Measurements from ENCODE around the gene SLC4A2.
A peak's percentile ranks its signal among the peaks of the same experiment; 100 is the strongest.

The SLC4A2 gene

GRCh38 chr7:151119902-151120301 lies 60.5 kb downstream of the SLC4A2 start:
- no peak overlapping the region for H3K4me3 ChIP-seq (ENCODE audit: low read length)
- H3K9ac ChIP-seq (ENCODE audit: low read depth, low read length), result no peak overlapping the region
- no peaks in the 10 kb centered on the region for H3K9me3 ChIP-seq (replicated peaks; ENCODE audit: low read length)
- peaks cover 62% of the 10 kb centered on the region for H3K36me3 ChIP-seq (ENCODE audit: insufficient read depth, low read length)
- H3K4me2 ChIP-seq (ENCODE audit: low read length), result no peak overlapping the region
- no peaks in the 10 kb centered on the region for H3K4me1 ChIP-seq (ENCODE audit: control insufficient read depth, insufficient read depth, low read length)
- H3K27me3 ChIP-seq (ENCODE audit: control insufficient read depth, insufficient read depth, low read length), result no peaks in the 10 kb centered on the region

DNA sequence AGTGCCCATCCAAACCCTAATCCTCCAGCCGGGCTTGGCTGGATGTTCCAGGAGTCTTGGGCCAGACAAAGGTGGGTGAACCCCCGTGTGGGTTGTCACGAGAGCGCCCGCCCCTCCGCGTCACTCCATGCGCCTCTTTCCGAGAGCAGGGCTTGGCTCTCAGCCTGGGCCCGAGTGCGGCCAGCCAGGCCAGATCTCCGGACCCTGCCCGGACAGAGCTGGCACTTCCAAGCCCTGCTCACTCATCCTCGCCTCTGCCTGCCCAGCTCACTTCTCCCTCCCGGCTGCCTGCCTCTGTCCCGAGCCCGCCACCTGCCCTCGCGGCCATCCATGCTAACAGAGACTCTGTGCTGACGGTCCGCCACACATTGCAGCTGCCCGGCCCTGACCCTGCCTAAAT lies 61.5 kb downstream of the SLC4A2 start:
- no peak overlapping the region for H3K9ac ChIP-seq (ENCODE audit: low read depth, low read length)

DNA sequence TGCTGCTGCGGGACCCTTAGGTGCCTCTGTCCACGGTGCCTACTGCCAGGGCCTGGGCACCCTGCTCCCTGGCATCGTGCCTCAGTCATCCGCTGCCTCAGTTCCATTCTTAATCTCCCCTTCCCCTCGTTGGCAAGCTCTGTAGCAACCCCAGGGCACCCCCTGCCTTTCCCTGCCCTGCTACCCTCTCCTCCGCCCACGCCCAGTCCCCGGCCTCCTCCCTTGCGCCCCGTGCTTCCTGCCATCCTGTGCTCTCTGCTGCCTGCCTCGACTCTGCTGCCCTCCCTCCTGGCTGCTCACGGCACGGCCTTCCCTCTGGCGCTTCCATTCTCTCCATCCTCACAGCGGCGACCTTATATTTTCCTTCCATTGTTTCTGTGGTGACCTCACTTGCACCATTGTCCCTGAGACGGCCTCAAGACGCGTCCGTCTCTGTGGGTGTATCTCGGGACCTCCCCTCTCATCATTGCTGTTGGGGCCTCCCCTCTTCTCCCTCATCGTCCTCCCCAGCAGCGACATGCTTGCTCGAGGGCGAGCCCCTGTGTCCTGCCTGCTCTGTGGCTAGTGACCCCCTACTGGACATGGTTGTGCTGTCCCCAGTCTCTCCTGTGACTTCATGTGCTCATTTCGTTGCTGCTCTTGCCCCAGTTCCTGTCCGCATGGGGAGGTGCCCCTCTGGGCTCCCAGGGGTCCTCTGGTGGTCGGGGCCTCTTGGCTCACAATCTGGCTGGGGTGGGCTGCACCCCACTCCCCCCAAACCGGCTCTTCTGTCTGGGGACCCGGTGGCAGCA lies 62.2 kb downstream of the SLC4A2 start:
- H3K4me1 ChIP-seq (ENCODE audit: control insufficient read depth, insufficient read depth, low read length), result peaks cover 7% of the 10 kb centered on the region
- H3K9ac ChIP-seq (ENCODE audit: low read depth, low read length), result no peak overlapping the region
- no peak overlapping the region for H3K4me3 ChIP-seq (ENCODE audit: low read length)
- H3K9me3 ChIP-seq (replicated peaks; ENCODE audit: low read length), result no peaks in the 10 kb centered on the region
- H3K27me3 ChIP-seq (ENCODE audit: control insufficient read depth, insufficient read depth, low read length), result no peaks in the 10 kb centered on the region
- H3K4me2 ChIP-seq (ENCODE audit: low read length), result no peak overlapping the region
- peaks cover 63% of the 10 kb centered on the region for H3K36me3 ChIP-seq (ENCODE audit: insufficient read depth, low read length)

More for the DNA sequence above, 61.5 kb downstream of the SLC4A2 start:
- Histone ChIP-seq H3K9me3 (replicated peaks; ENCODE audit: low read length) (no peaks in the 10 kb centered on the region), H3K4me2 (ENCODE audit: low read length) (no peak overlapping the region), H3K4me1 (ENCODE audit: control insufficient read depth, insufficient read depth, low read length) (peaks cover 7% of the 10 kb centered on the region), H3K36me3 (ENCODE audit: insufficient read depth, low read length) (peaks cover 64% of the 10 kb centered on the region), H3K27me3 (ENCODE audit: control insufficient read depth, insufficient read depth, low read length) (no peaks in the 10 kb centered on the region), H3K4me3 (ENCODE audit: low read length) (no peak overlapping the region)

GRCh38 chr7:151122276-151122675 lies 62.9 kb downstream of the SLC4A2 start:
- no peak overlapping the region for H3K4me3 ChIP-seq (ENCODE audit: low read length)
- no peak overlapping the region for H3K9ac ChIP-seq (ENCODE audit: low read depth, low read length)
- H3K4me1 ChIP-seq (ENCODE audit: control insufficient read depth, insufficient read depth, low read length), result peaks cover 7% of the 10 kb centered on the region
- H3K27me3 ChIP-seq (ENCODE audit: control insufficient read depth, insufficient read depth, low read length), result no peaks in the 10 kb centered on the region
- peaks cover 66% of the 10 kb centered on the region for H3K36me3 ChIP-seq (ENCODE audit: insufficient read depth, low read length)
- no peaks in the 10 kb centered on the region for H3K9me3 ChIP-seq (replicated peaks; ENCODE audit: low read length)
- H3K4me2 ChIP-seq (ENCODE audit: low read length), result no peak overlapping the region

DNA sequence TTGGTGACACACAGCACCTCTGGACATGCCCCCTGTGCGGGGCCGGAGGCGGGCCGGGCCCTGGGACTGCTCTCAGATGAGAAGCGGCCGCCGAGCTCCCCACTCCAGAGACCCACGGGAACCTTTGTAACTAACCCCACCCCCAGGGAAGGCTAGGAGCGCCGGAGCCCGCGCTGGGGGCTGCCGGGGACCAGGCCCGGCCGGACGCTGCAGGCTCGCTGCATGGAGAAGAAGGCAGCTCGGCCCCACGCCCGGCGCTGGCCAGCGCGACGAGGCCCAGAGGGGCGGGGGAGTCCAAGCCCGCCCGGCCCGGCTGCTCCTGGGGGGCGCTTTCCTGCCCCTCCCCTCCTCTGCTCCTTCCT lies 63.4 kb downstream of the SLC4A2 start:
- no peak overlapping the region for H3K9ac ChIP-seq (ENCODE audit: low read depth, low read length)
- H3K36me3 ChIP-seq (ENCODE audit: insufficient read depth, low read length), result peaks cover 68% of the 10 kb centered on the region

GRCh38 chr7:151123158-151123821 lies 63.9 kb downstream of the SLC4A2 start:
- Histone ChIP-seq H3K36me3 (ENCODE audit: insufficient read depth, low read length) (peaks cover 69% of the 10 kb centered on the region), H3K4me2 (ENCODE audit: low read length) (no peak overlapping the region), H3K27me3 (ENCODE audit: control insufficient read depth, insufficient read depth, low read length) (no peaks in the 10 kb centered on the region), H3K9me3 (replicated peaks; ENCODE audit: low read length) (no peaks in the 10 kb centered on the region), H3K9ac (ENCODE audit: low read depth, low read length) (no peak overlapping the region), H3K4me1 (ENCODE audit: control insufficient read depth, insufficient read depth, low read length) (peaks cover 7% of the 10 kb centered on the region), H3K4me3 (ENCODE audit: low read length) (no peak overlapping the region)

More for the DNA sequence above, 63.4 kb downstream of the SLC4A2 start:
- H3K4me2 ChIP-seq (ENCODE audit: low read length), result no peak overlapping the region
- no peaks in the 10 kb centered on the region for H3K9me3 ChIP-seq (replicated peaks; ENCODE audit: low read length)
- no peak overlapping the region for H3K4me3 ChIP-seq (ENCODE audit: low read length)
- peaks cover 7% of the 10 kb centered on the region for H3K4me1 ChIP-seq (ENCODE audit: control insufficient read depth, insufficient read depth, low read length)
- H3K27me3 ChIP-seq (ENCODE audit: control insufficient read depth, insufficient read depth, low read length), result no peaks in the 10 kb centered on the region

DNA sequence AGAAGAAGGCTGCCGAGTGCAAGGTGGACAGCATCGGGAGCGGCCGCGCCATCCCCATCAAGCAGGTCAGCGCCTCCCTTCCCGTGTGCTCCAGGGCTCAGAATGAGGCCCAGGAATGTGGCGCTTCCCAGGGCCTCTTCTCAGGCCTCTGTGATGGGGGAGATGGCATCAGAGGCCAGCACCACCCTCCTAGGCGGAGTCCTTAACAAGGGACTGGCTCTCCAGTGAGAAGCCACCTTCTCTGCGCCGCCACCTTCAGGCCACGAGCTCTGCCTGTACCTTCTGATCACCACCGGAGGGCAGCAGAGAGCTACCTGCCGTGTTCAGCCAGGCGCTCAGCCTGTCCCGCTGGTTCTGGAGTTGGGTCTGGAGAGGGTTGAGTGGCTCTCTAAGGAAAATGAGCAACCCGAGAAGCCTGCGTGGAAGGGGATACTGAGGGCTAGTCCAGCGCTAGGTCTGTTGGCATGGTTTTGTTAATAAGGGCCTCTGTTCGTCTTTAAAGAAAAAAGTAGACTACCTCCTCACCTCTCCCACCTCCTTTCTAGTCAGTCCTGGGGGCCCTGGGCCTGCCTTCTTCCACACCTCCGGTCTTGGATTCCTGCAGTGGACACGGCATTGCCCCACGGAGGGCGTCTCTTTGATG lies 64.6 kb downstream of the SLC4A2 start:
- Histone ChIP-seq H3K4me3 (ENCODE audit: low read length) (no peak overlapping the region), H3K36me3 (ENCODE audit: insufficient read depth, low read length) (peaks cover 69% of the 10 kb centered on the region), H3K4me2 (ENCODE audit: low read length) (no peak overlapping the region), H3K27me3 (ENCODE audit: control insufficient read depth, insufficient read depth, low read length) (no peaks in the 10 kb centered on the region), H3K9ac (ENCODE audit: low read depth, low read length) (no peak overlapping the region), H3K4me1 (ENCODE audit: control insufficient read depth, insufficient read depth, low read length) (peaks cover 7% of the 10 kb centered on the region), H3K9me3 (replicated peaks; ENCODE audit: low read length) (no peaks in the 10 kb centered on the region)

- no peaks in the 10 kb centered on the region for H3K9me3 ChIP-seq (replicated peaks; ENCODE audit: low read length)
- H3K27me3 ChIP-seq (ENCODE audit: control insufficient read depth, insufficient read depth, low read length), result no peaks in the 10 kb centered on the region
- H3K9ac ChIP-seq (ENCODE audit: low read depth, low read length), result no peak overlapping the region
- peaks cover 7% of the 10 kb centered on the region for H3K4me1 ChIP-seq (ENCODE audit: control insufficient read depth, insufficient read depth, low read length)
- no peak overlapping the region for H3K4me2 ChIP-seq (ENCODE audit: low read length)
- no peak overlapping the region for H3K4me3 ChIP-seq (ENCODE audit: low read length)
- H3K36me3 ChIP-seq (ENCODE audit: insufficient read depth, low read length), result peaks cover 68% of the 10 kb centered on the region
Observed at GRCh38 chr7:151124481-151124880, 65.1 kb downstream of the SLC4A2 start.

DNA sequence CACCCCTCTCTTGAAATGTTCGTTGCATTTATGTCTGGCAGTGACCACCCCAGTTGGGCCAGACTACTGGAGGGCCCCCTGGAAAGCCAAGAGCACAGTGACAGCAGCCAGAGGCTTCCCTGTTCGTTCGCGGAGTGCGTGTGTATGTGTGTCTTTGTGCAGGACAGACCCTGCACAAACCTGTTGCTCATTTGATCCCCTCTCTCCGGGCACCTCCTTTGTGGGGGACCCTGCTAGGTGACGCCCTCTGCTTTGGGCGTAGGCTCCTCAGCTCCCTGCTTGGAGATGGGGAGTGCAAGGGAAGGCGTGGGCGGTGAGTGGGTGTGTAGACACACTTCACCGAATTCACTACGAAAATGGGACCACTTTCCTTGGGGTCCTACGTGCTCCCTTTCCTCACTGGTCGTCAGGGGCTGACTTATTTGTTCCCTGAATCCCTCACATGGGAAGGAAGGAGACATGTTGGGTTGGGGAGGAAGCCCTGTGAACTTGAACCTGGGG lies 65.6 kb downstream of the SLC4A2 start:
- Histone ChIP-seq H3K4me1 (ENCODE audit: control insufficient read depth, insufficient read depth, low read length) (peaks cover 7% of the 10 kb centered on the region), H3K9me3 (replicated peaks; ENCODE audit: low read length) (no peaks in the 10 kb centered on the region), H3K9ac (ENCODE audit: low read depth, low read length) (no peak overlapping the region), H3K4me2 (ENCODE audit: low read length) (peak overlapping the region; percentile 77), H3K27me3 (ENCODE audit: control insufficient read depth, insufficient read depth, low read length) (no peaks in the 10 kb centered on the region), H3K4me3 (ENCODE audit: low read length) (no peak overlapping the region), H3K36me3 (ENCODE audit: insufficient read depth, low read length) (peaks cover 68% of the 10 kb centered on the region)

DNA sequence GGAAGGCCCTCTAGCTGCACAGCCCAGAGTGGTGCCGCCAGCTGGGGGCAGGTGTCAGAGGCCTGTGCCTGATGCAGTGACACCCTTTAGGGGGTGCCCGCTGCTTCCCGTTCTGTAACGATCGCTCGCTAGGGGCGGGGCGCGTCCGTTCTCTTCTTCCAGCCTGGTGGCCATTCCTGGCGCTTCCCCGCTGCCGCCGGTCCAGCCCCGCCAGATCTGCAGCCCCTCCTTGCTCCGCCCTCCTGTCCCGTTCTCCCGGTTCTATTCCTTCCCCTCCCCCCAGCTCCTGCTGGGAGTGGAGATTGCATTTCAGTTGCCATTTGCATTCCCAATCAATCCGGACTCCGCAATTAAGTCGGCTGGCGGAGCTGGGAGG lies 66.1 kb downstream of the SLC4A2 start:
- no peak overlapping the region for H3K9ac ChIP-seq (ENCODE audit: low read depth, low read length)
- H3K4me3 ChIP-seq (ENCODE audit: low read length), result no peak overlapping the region
- H3K4me2 ChIP-seq (ENCODE audit: low read length), result peak overlapping the region; percentile 77
- no peaks in the 10 kb centered on the region for H3K27me3 ChIP-seq (ENCODE audit: control insufficient read depth, insufficient read depth, low read length)
- H3K36me3 ChIP-seq (ENCODE audit: insufficient read depth, low read length), result peaks cover 68% of the 10 kb centered on the region
- H3K9me3 ChIP-seq (replicated peaks; ENCODE audit: low read length), result no peaks in the 10 kb centered on the region
- H3K4me1 ChIP-seq (ENCODE audit: control insufficient read depth, insufficient read depth, low read length), result peaks cover 7% of the 10 kb centered on the region

GRCh38 chr7:151125846-151126481 lies 66.6 kb downstream of the SLC4A2 start:
- Histone ChIP-seq H3K36me3 (ENCODE audit: insufficient read depth, low read length) (peaks cover 68% of the 10 kb centered on the region), H3K4me3 (ENCODE audit: low read length) (peak overlapping the region; percentile 42), H3K9me3 (replicated peaks; ENCODE audit: low read length) (no peaks in the 10 kb centered on the region), H3K4me1 (ENCODE audit: control insufficient read depth, insufficient read depth, low read length) (peaks cover 7% of the 10 kb centered on the region), H3K27me3 (ENCODE audit: control insufficient read depth, insufficient read depth, low read length) (no peaks in the 10 kb centered on the region), H3K4me2 (ENCODE audit: low read length) (peak overlapping the region; percentile 77), H3K9ac (ENCODE audit: low read depth, low read length) (no peak overlapping the region)

Measured in skeletal muscle satellite cell (primary cell).